ENCODE data around the gene ZNF221.

GRCh38 chr19:43983544-43983911 is 32.5 kb downstream of the ZNF221 start:
- TF ChIP-seq CEBPB (IDR thresholded peaks at IDR 0.05) = no peak
- no peak for TF ChIP-seq HDAC2 (IDR thresholded peaks at IDR 0.05)
- no peak for TF ChIP-seq CTCF (IDR thresholded peaks at IDR 0.05)
- TF ChIP-seq RNF2 (IDR thresholded peaks at IDR 0.05; ENCODE audit: borderline replicate concordance, low read depth) = no peak
- no peak for TF ChIP-seq POLR2A (IDR thresholded peaks at IDR 0.05; ENCODE audit: low read length)
- TF ChIP-seq SMC3 (IDR thresholded peaks at IDR 0.05) = no peak
- TF ChIP-seq NPAS2 (CRISPR knock-in tag; IDR thresholded peaks at IDR 0.05; ENCODE audit: borderline replicate concordance) = no peak

Data from A549 (cell line).